Erythroblast (primary cell): ENCODE results near the gene ECEL1.

ENCODE experiments used
- DNase-seq, 2 experiments: peaks; one replicate each; lab custom pipeline; 2025; lab: John Stamatoyannopoulos, UW
- GATA1 ChIP-seq: IDR thresholded peaks from 2 replicates; pipeline ENCODE4 v1.6.1; 2011; ENCODE audit warnings: low read depth, mild to moderate bottlenecking, control low read depth, low read length, moderate library complexity
- POLR2A ChIP-seq: IDR thresholded peaks from 2 replicates; pipeline ENCODE4 v1.6.1; 2011; ENCODE audit warnings: mild to moderate bottlenecking, low read length

Gene ECEL1

DNA sequence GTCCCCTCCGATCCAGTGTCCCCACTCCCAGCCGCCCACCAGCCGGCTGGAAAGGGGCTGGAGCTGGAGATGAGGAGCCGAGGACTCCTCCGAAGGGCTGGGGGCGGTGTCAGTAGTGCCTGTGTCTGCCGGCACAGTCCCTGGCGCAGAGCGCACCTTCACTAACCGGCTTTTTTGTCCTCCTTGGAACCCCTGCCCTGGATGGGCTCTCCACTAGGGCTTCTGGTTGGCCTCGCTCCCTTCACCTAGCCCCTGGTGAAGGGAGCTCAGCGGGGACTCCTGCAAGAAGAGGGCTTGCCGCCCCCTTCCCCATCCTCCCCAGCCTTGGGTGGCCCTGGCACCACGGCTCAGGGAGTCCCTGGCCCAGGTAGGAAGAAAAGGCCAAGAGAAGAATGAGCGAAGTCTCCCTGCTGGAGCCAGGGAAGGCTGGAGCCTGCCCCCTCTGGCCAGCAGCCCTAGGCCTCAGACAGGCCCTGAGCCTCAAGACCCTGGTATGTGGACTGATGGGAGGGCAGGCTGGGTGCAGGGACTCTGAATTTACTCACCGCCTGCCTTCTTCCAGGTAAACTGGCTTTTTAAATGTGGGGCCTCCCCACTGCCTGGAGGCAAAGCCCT is 570 bp upstream of the ECEL1 start:
- DNase-seq = no peak
- no peak for TF ChIP-seq POLR2A
- TF ChIP-seq GATA1 = no peak

DNA sequence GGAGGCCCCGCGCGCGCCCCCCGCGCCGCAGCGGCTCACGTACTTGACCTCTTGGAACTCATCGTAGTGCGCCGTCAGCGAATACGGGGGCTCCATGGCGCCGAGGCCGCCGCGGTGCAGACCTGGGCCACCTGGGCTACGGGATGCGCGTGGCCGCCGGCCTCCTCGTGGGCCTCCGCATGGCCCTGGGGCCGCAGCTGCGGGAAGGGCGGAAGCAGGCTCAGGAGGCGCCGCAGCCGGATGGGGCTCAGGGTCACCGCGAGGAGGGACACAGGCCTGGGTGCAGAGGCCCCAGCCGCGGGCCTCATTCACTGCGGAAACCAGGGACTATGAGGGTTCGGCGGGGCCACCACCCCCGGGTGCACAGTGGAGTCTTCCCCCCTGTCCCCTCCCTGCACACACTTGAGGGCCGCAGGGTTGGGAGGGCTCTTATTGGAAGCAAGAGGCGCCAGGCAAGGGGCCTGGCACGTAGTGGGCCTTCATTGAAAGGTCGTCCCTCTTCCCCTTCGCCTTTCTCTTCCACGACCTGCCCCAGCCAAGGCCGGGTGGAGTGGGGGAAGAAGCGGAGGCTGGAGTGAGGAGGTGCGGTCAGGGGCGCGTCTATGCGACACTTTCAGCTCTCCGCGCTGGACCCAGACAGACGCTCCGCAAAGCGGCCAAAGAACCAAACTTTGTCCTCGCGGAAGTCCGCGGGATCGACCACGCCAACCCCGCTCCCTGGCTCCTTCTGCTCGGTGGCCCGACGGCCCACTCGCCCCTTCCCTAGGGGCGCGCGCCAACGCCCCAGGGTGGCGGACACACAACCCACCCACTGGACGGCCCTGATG is 863 bp downstream of the ECEL1 start:
- DNase-seq = no peak
- no peak for TF ChIP-seq GATA1
- no peak for TF ChIP-seq POLR2A

- TF ChIP-seq POLR2A (no peak), GATA1 (no peak)
- DNase-seq = no peak
Measured at GRCh38 chr2:232485757-232486557, 1.7 kb downstream of the ECEL1 start.

GRCh38 chr2:232485348-232485756 is 2.3 kb downstream of the ECEL1 start:
- no peak for TF ChIP-seq GATA1
- TF ChIP-seq POLR2A = no peak
- DNase-seq = no peak

GRCh38 chr2:232484628-232485347 is 2.8 kb downstream of the ECEL1 start:
- no peak for DNase-seq

DNA sequence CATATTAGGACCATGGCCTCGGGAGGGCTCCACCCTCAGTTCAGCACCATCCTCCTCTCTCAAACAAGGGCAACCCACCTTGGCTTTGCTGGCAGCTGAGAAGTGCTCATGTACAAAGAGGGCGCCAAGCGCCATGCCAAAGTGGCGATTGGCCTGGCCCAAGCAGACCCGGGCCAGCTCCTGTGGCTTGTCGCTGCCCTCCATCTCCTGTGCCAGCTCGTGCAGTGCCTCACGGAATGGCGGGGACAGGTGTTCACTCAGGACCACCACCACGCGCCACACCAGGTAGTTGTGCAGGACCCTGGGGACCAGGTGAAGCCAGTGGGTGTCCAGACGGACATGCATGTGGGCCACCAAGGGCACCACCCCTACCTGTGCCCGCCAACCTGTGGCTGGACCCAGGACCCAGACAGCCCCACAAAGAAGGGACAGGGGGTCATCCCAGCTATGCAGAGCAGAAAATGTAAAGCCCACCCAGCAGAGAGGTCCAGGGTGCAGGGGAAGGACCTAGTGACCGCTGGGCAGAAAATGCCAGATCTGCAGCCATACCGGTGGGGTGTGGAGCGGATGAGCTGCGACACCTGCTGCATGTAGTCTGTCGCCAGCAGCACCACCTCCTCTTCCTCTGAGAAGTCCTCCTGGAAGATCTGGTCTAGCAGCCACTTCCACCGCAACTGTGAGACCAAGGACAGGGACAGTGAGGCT is 3.6 kb downstream of the ECEL1 start:
- no peak for DNase-seq
- TF ChIP-seq GATA1 (no peak), POLR2A (no peak)

More at GRCh38 chr2:232484628-232485347, 2.8 kb downstream of the ECEL1 start:
- TF ChIP-seq GATA1 (no peak), POLR2A (no peak)

DNA sequence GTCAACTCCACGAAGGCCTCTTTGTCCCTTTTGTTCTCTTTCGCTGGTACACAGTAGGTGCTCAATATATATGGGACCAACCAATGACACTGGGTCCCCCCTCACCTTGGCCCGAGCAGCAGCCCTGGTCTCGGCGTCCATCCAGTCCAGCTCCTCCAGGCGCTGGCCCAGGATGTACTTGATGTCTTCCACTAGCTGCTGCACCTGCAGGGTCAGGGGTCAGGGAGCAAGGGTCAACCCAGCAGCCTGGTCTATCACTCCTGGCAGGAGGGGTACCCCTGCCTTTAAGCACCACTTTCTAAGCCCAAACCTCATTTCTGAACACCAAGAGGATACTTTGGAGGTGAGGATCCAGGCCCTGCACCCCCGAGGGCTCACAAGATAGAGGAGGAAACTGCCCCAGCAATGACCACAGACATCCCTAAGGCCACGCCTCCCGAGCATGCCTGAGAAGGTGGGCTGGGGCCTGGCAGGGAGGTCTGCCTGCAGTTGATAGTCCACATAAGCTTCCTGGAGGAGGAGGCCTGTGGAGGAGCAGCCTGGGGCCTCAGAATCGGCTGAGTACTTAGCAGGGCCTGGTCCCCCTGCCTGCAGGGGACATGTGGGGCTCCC is 4.2 kb downstream of the ECEL1 start:
- no peak for DNase-seq
- TF ChIP-seq POLR2A (no peak), GATA1 (no peak)

DNA sequence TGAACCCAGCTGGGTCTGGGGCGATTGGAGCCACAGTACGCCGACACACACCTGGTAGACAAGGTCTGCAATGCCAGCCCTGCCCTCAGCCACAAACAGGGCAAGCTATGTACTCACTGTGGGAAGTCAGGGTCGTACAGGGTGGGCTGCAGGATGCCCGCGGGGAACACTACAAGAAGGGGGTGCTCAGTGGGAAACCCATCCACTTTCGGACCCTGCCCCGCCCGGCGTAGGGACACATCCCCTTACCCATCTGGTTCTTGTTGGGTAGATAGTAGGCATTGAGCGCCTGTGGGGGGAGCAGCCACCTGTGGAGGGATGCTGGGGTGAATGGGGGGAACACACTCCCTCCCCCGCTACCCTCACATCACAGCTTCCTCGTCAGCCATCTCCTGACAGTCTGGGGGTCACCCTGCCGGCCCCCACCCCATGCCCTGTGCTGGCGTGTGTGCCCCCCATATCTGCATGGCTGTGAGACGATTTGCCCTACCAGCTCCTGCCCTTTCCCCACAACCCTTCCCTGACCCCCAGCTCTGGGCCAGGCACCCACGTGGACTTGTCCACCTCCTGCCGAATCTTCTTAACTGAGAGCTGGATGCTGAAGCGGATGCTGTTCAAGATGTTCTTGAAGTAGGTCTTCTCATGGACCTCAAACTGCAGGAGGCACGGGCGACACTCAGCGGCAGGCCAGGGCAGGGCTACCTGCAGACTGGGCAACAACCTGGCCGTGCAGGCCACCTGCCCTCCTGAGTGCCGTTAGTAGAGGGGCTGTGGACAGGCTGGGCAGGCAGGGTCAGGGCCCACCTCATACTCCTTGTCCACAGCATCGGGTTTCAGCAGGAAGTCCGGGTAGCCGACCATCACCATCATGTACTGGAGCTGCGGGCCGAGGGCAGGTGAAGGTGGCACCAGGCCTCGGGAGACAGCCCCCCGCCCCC is 5.1 kb downstream of the ECEL1 start:
- no peak for DNase-seq
- TF ChIP-seq POLR2A (no peak), GATA1 (no peak)

DNA sequence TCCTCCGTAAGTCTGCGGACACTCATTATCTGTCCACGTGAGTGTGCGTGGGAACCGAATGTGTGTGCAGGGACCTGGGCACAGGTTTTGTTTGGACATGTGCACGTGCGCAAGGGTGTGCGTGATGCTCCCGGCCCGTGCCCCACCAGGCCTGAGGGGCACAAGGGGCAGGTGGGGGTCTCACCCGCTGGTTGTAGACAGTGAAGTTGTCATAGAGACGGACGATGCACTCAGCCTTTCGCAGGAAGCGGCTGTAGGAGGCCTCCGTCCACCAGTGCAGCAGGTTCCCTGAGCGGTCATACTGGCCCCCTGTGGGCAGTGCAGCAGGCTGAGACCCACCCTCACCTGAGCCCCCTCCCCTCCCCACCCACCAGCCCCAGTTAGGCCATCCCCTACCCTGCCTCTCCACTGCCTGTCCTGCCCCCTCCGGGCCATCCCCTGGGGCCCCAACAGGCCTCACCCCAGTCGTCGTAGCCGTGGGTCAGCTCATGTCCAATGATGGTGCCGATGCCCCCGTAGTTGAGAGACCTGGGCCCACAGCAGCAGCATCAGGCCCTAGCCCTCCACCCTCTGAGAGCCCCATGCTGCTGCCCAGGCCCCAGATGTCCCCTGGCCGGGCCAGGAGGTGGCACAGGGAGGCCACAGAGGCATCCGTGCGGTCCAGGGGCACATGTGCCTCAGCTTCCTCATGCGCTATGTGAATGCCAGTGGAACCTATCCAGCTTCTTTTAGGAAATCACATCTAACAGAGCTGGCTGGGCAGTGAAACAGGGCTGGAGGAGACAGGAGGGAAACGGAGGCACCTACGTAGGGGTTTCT is 6.1 kb downstream of the ECEL1 start:
- TF ChIP-seq POLR2A (no peak), GATA1 (no peak)
- no peak for DNase-seq
